HCT116 (cell line): ENCODE data around the gene TADA2B. TPM values are rescaled to one million over a fixed set of nuclear protein-coding genes. Genes with fewer than 3 reads are reported as not detected.

Source experiments
- ATAC-seq: fragments of 200-7000 bp; cut with Tn5 transposase; 2 replicates; pipeline ENCODE4 v1.9.1; 2020; ENCODE audit warnings: mild to moderate bottlenecking, moderate library complexity
- BruUV-seq: library from RNA; stranded (reverse); fragments of 400-500 nt; replicated peaks from 2 replicates; lab custom pipeline; 2021; lab: Mats Ljungman, UMichigan
- CTCF ChIA-PET: fragments of 300-600 bp; sonication (Branson Sonifier 250); formaldehyde crosslinking; loops from one replicate; lab custom pipeline; 2021; ENCODE audit warnings: antibody characterized with exemption; lab: Charles Lee
- POLR2A ChIA-PET: fragments of 300-600, 350-600 bp; sonication (Branson Sonifier 250); formaldehyde crosslinking; loops from one replicate; lab custom pipeline; 2021; ENCODE audit warnings: antibody characterized with exemption; lab: Charles Lee
- RAD21 ChIA-PET, 2 experiments: fragments of 300-600 bp; sonication (Branson Sonifier 250); formaldehyde crosslinking; loops; one replicate each; lab custom pipeline; 2023; ENCODE audit warnings: low total read pairs in 2 of 2; ENCODE audit not compliant: uncharacterized antibody in 2 of 2, unreplicated experiment in 2 of 2, low non-redundant PET in 1 of 2; lab: Charles Lee
- DNase-seq: peaks from one replicate; pipeline ENCODE4 v3.0.0-alpha.2; 2010; ENCODE audit warnings: low read depth, low spot score
- H2AFZ ChIP-seq: fragments of 200-600 bp; shearing (Covaris generic), sonication (generic); 2 replicates; pipeline ENCODE4 v1.6.1; 2017; ENCODE audit warnings: low read depth, mixed run types, mixed read lengths, antibody characterized with exemption, low read length; ENCODE audit not compliant: poor library complexity, severe bottlenecking
- H3K27ac ChIP-seq: 2 replicates; pipeline ENCODE4 v1.5.1; 2012; ENCODE audit warnings: low read depth, low read length
- H3K27me3 ChIP-seq: fragments of 200-600 bp; sonication (generic); 2 replicates; pipeline ENCODE4 v1.6.1; 2016; ENCODE audit warnings: mixed run types, low read length, mixed read lengths; ENCODE audit not compliant: insufficient read depth
- H3K36me3 ChIP-seq, 2 experiments: fragments of 200-500 bp in 1 of 2; fragments of 200-600 bp in 1 of 2; sonication (Bioruptor generic) in 1 of 2; sonication (generic) in 1 of 2; 2 replicates each; pipeline versions ENCODE4 v1.5.1 to v1.6.1; 2014 to 2016; ENCODE audit warnings: low read length in 2 of 2, inconsistent platforms in 1 of 2, mixed read lengths in 1 of 2, mixed run types in 1 of 2; ENCODE audit not compliant: insufficient read depth in 2 of 2, control insufficient read depth in 1 of 2
- H3K4me1 ChIP-seq, 2 experiments: fragments of 200-600 bp in 1 of 2; sonication (generic) in 1 of 2; 2 replicates each; pipeline versions ENCODE4 v1.5.1 to v1.6.1; 2012 to 2017; ENCODE audit warnings: low read length in 2 of 2, inconsistent platforms in 1 of 2, mild to moderate bottlenecking in 1 of 2, mixed read lengths in 1 of 2, mixed run types in 1 of 2, moderate library complexity in 1 of 2; ENCODE audit not compliant: insufficient read depth in 2 of 2, control insufficient read depth in 1 of 2
- H3K4me2 ChIP-seq: fragments of 200-600 bp; sonication (generic); 2 replicates; pipeline ENCODE4 v1.6.1; 2017; ENCODE audit warnings: mixed run types, low read length, mixed read lengths
- H3K4me3 ChIP-seq, 2 experiments: fragments of 200-600 bp in 1 of 2; sonication (generic) in 1 of 2; replicated peaks in 1 of 2; 2 replicates each; pipeline ENCODE4 v1.5.1; 2011 to 2016; ENCODE audit warnings: low read length in 2 of 2, control low read depth in 1 of 2, low read depth in 1 of 2, mild to moderate bottlenecking in 1 of 2, mixed read lengths in 1 of 2, mixed run types in 1 of 2
- H3K79me2 ChIP-seq: fragments of 200-600 bp; sonication (generic); 2 replicates; pipeline ENCODE4 v1.6.1; 2017; ENCODE audit warnings: mild to moderate bottlenecking, mixed run types, low read length, moderate library complexity, mixed read lengths; ENCODE audit not compliant: insufficient read depth
- H3K9ac ChIP-seq: fragments of 200-600 bp; sonication (generic); 2 replicates; pipeline ENCODE4 v1.6.1; 2016; ENCODE audit warnings: low read length, mixed read lengths
- H3K9me2 ChIP-seq: fragments of 200-600 bp; sonication (generic), shearing (Covaris generic); 2 replicates; pipeline ENCODE4 v1.6.1; 2017; ENCODE audit warnings: mixed run types, mild to moderate bottlenecking, moderate library complexity; ENCODE audit not compliant: insufficient read depth
- H3K9me3 ChIP-seq, 2 experiments: fragments of 200-500 bp in 1 of 2; fragments of 200-600 bp in 1 of 2; sonication (Bioruptor generic) in 1 of 2; sonication (generic) in 1 of 2; 2 replicates each; pipeline ENCODE4 v1.6.1; 2014 to 2017; ENCODE audit warnings: low read length in 2 of 2, mixed read lengths in 2 of 2, inconsistent platforms in 1 of 2, low read depth in 1 of 2, mild to moderate bottlenecking in 1 of 2, mixed run types in 1 of 2, moderate library complexity in 1 of 2; ENCODE audit not compliant: control insufficient read depth in 1 of 2, insufficient read depth in 1 of 2
- H4K20me1 ChIP-seq: fragments of 200-600 bp; sonication (generic), shearing (Covaris generic); 2 replicates; pipeline ENCODE4 v1.6.1; 2017; ENCODE audit warnings: mixed run types, mild to moderate bottlenecking, moderate library complexity; ENCODE audit not compliant: insufficient read depth
- ATF3 ChIP-seq: IDR thresholded peaks from 2 replicates; pipeline ENCODE4 v1.6.1; 2012
- CBX3 ChIP-seq: IDR thresholded peaks from 2 replicates; pipeline ENCODE4 v1.6.1; 2012; ENCODE audit warnings: low read depth
- CEBPB ChIP-seq: IDR thresholded peaks from 2 replicates; pipeline ENCODE4 v1.6.1; 2012; ENCODE audit warnings: low read depth
- CTCF ChIP-seq, 3 experiments: fragments of 200-600 bp in 1 of 3; sonication (generic) in 1 of 3; IDR thresholded peaks in 2 of 3; conservative IDR thresholded peaks in 1 of 3; 2 replicates each; pipeline ENCODE4 v1.5.1; 2012 to 2017; ENCODE audit warnings: low read depth in 2 of 3, low read length in 2 of 3, antibody characterized with exemption in 1 of 3, borderline replicate concordance in 1 of 3, control low read depth in 1 of 3, mild to moderate bottlenecking in 1 of 3, mixed read lengths in 1 of 3, mixed run types in 1 of 3, moderate library complexity in 1 of 3; ENCODE audit not compliant: insufficient read depth in 1 of 3
- ELF1 ChIP-seq: IDR thresholded peaks from 2 replicates; pipeline ENCODE4 v1.6.1; 2012; ENCODE audit warnings: low read depth, borderline replicate concordance
- EZH2 ChIP-seq: fragments of 200-600 bp; sonication (generic); IDR thresholded peaks from 2 replicates; pipeline ENCODE4 v1.6.1; 2017; ENCODE audit warnings: antibody characterized with exemption, mixed run types
- EZH2phosphoT487 ChIP-seq: fragments of 200-600 bp; IDR thresholded peaks from 2 replicates; pipeline ENCODE4 v1.6.1; 2018; ENCODE audit warnings: antibody characterized with exemption, borderline replicate concordance
- FOSL1 ChIP-seq: IDR thresholded peaks from 2 replicates; pipeline ENCODE4 v1.6.1; 2012; ENCODE audit warnings: low read depth
- JUND ChIP-seq: IDR thresholded peaks from 2 replicates; pipeline ENCODE4 v1.6.1; 2012
- MAX ChIP-seq: IDR thresholded peaks from 2 replicates; pipeline ENCODE4 v1.6.1; 2012
- POLR2A ChIP-seq: IDR thresholded peaks from 2 replicates; pipeline ENCODE4 v1.7.0; 2011; ENCODE audit warnings: borderline replicate concordance; ENCODE audit not compliant: insufficient read depth, insufficient read length; ENCODE audit errors: extremely low read depth
- REST ChIP-seq: IDR thresholded peaks from 2 replicates; pipeline ENCODE4 v1.6.1; 2012; ENCODE audit warnings: low read depth
- SP1 ChIP-seq: IDR thresholded peaks from 2 replicates; pipeline ENCODE4 v1.6.1; 2012; ENCODE audit warnings: low read depth
- SRF ChIP-seq: IDR thresholded peaks from 2 replicates; pipeline ENCODE4 v1.6.1; 2012; ENCODE audit warnings: low read depth
- TCF7L2 ChIP-seq: IDR thresholded peaks from 2 replicates; pipeline ENCODE4 v1.7.0; 2011; ENCODE audit warnings: borderline replicate concordance, inconsistent platforms; ENCODE audit not compliant: insufficient read depth, insufficient read length; ENCODE audit errors: extremely low read depth
- ZFX ChIP-seq: fragments of 450-650 bp; IDR thresholded peaks from 2 replicates; pipeline ENCODE4 v1.6.1; 2017
- ZNF274 ChIP-seq: fragments of 200-500 bp; sonication (Bioruptor generic); IDR thresholded peaks from 2 replicates; pipeline ENCODE4 v1.6.1; 2014; ENCODE audit warnings: mild to moderate bottlenecking, low read depth, low read length, inconsistent platforms
- intact Hi-C: fragments of 100-400 bp; cut with micrococcal nuclease; formaldehyde crosslinking; loops from 2 replicates; pipeline ENCODE4 v1.10.0; 2022
- total RNA-seq: library from RNA; stranded (reverse); gene quantifications from one replicate; pipeline ENCODE4 v1.2.1, GENCODE V29; 2021; ENCODE audit not compliant: unreplicated experiment

TADA2B gene
- total RNA-seq, 1 experiment from 2014 or later, result 13.4 TPM

- Histone ChIP-seq H3K27ac (no peak overlapping the region), H3K4me3 (no peak overlapping the region), H3K9me2 (no peaks in the 10 kb centered on the region), H3K36me3 (no peaks in the 10 kb centered on the region), H4K20me1 (no peaks in the 10 kb centered on the region), H3K9ac (no peak overlapping the region), H3K4me1 (peaks cover 0 to 19% of the 10 kb centered on the region in 2 experiments; a peak in 2 of 4 replicates), H3K79me2 (no peaks in the 10 kb centered on the region), H3K9me3 (no peaks in the 10 kb centered on the region), H3K27me3 (no peaks in the 10 kb centered on the region), H2AFZ (no peak overlapping the region), H3K4me2 (no peak overlapping the region)
- ChIA-PET CTCF (interaction anchor here (0.8 kb wide), 1 partner anchor 9 kb away, joined by 4 read pairs; the partner anchor contains the start of gene GRPEL1), RAD21 (no interaction called here), POLR2A (no interaction called here)
- TF ChIP-seq ELF1 (no peak), SP1 (no peak), CBX3 (no peak), FOSL1 (no peak)
- intact Hi-C loops, result no loop called here
- DNase-seq (no peak), ATAC-seq (no peak)
- BruUV-seq, result no TSS peak
Measured at GRCh38 chr4:7077371-7077770, 34.2 kb downstream of the TADA2B start.

GRCh38 chr4:7078025-7078424, 34.9 kb downstream of the TADA2B start:
- Histone ChIP-seq H3K36me3 (no peaks in the 10 kb centered on the region), H3K4me3 (no peak overlapping the region), H3K4me1 (peaks cover 0 to 19% of the 10 kb centered on the region in 2 experiments; a peak in 2 of 4 replicates), H3K9me2 (no peaks in the 10 kb centered on the region), H3K27ac (no peak overlapping the region), H3K9me3 (no peaks in the 10 kb centered on the region), H3K27me3 (no peaks in the 10 kb centered on the region), H4K20me1 (no peaks in the 10 kb centered on the region), H3K79me2 (no peaks in the 10 kb centered on the region), H2AFZ (no peak overlapping the region), H3K4me2 (no peak overlapping the region), H3K9ac (no peak overlapping the region)
- ChIA-PET CTCF (no interaction called here), POLR2A (no interaction called here), RAD21 (no interaction called here)
- intact Hi-C loops, result no loop called here
- DNase-seq (no peak), ATAC-seq (no peak)
- no TSS peak for BruUV-seq
- TF ChIP-seq JUND (no peak), MAX (no peak), EZH2 (no peak), SP1 (no peak), SRF (no peak), ELF1 (no peak), ZNF274 (no peak), CEBPB (no peak), ZFX (no peak), CTCF (IDR thresholded peaks at IDR 0.05 in 2 of 3, conservative IDR thresholded peaks at IDR 0.05 in 1 of 3; ENCODE audit: borderline replicate concordance in 1 of 3, insufficient read depth in 1 of 3, low read depth in 2 of 3, low read length in 2 of 3) (no peak), FOSL1 (no peak), POLR2A (no peak), ATF3 (no peak), TCF7L2 (no peak), REST (no peak), EZH2phosphoT487 (no peak)
